Sigmoid colon (tissue), 4 donors: ENCODE results near the gene CDK14.

ENCODE experiments used
- CTCF ChIP-seq, 4 experiments: fragments of 450-650 bp in 3 of 4; fragments of 200-600 bp in 1 of 4; IDR thresholded peaks; one replicate each; pipeline ENCODE4 v1.5.1; 2016 to 2019; ENCODE audit warnings: antibody characterized with exemption in 4 of 4, mild to moderate bottlenecking in 3 of 4, moderate library complexity in 2 of 4
- EP300 ChIP-seq, 4 donors: sonication (generic); formaldehyde crosslinking; IDR thresholded peaks; one replicate each; pipeline ENCODE4 v1.6.1; 2017; ENCODE audit warnings: antibody characterized with exemption in 4 of 4
- POLR2AphosphoS5 ChIP-seq, 4 donors: sonication (generic); formaldehyde crosslinking; IDR thresholded peaks; one replicate each; pipeline ENCODE4 v1.6.1; 2017; ENCODE audit warnings: antibody characterized with exemption in 4 of 4

DNA sequence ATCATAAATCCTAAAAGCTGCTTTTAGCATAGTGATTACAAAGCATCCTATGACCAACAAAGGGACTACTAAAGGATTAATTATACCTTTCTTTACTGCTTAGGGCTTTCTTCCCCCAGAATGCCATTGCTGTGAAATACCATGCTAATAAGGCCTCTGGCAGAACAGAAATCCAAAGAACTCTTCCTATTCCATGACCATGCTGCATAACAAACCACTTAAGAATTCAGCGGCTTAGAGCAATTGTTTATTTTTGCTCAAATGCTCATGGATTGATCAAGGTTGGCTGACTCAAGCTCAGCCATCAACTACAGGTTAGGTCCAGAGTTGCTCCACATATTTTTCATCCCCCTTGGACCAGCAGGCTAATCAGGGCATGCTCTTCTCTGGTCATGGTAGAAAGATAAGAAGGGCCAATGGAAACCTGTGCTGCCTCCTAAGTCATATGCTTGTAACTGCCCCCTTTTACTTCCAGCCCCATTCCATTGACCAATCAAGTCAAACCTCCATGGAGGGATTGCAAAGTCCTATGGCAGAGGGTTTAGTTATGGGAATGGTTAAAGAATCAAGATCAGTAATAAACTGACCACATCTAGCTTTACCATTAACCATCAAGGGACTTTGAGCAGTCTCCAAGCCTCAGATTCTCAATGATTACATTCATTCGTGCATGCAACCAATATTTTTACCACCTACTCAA is 423.7 kb downstream of the CDK14 start:
- TF ChIP-seq CTCF (IDR thresholded peaks at IDR 0.05) (no peak), POLR2AphosphoS5 (IDR thresholded peaks at IDR 0.05) (no peak), EP300 (IDR thresholded peaks at IDR 0.05) (no peak)
